GM19035 (cell line): ENCODE data around the gene DPP6.

Source experiments
- ATAC-seq: cut with Tn5 transposase; IDR thresholded peaks from one replicate; pipeline ENCODE4 v1.9.1; 2021; ENCODE audit not compliant: unreplicated experiment

The DPP6 gene

GRCh38 chr7:154440651-154441050 lies 388.5 kb downstream of the DPP6 start:
- no peak for ATAC-seq

DNA sequence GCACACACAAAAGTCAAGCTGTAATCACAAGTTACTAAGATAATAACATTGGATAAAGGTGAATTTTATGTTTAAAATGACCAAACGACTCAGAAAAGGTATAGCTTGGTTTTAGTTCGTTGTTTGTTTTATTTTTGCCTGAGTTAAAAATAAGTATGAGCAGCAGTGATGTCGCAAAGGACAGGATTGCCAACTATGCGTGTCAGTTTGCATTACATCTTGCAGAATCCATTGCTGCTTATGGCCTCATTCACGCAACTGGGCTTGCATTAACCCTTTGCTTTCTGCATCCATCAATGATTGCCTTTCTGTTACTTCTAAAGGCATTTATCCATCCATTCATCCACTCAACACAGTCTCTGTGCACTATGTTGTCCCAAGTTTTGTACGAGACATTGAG lies 389.6 kb downstream of the DPP6 start:
- no peak for ATAC-seq

DNA sequence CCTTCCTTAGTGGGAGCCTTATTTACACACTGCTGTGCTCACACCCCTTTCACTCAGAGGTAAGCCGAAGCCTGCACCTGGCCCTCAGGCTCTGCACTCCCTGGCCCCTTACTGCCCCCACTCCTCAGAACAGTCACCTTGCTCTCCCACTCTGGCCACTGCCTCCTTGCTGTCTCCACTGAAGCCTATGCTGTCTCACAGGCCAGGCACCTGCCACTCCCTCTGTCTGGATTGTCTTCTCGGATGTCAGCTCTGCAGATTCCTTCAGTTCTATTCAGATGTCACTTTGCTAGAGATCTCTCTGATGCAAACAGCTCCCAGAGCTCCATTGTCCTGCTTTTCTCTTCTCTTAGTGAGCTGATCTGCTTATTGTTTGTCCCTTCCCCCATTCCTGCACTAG lies 390.7 kb downstream of the DPP6 start:
- no peak for ATAC-seq

DNA sequence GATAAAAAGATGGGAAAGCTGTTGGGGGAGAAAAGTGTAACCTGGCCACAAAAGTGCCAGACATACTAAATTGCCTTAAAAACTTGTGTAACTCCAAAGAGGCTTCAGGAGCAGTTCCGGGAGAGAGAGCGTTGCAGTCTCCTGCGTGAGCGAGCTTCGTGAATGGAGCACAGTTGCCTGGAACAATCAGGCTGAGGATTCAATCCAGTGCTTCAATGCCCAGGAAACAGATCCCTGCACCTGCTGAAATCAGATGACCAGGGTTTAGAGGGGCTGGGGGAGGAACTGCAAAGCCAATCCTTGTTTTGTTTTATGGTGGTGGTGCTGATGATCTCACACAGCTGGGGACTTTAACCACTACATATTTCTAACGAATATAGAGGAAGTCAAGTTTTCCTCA lies 398.3 kb downstream of the DPP6 start:
- ATAC-seq, result no peak

- no peak for ATAC-seq
Observed at GRCh38 chr7:154451480-154452457, 399.6 kb downstream of the DPP6 start.

DNA sequence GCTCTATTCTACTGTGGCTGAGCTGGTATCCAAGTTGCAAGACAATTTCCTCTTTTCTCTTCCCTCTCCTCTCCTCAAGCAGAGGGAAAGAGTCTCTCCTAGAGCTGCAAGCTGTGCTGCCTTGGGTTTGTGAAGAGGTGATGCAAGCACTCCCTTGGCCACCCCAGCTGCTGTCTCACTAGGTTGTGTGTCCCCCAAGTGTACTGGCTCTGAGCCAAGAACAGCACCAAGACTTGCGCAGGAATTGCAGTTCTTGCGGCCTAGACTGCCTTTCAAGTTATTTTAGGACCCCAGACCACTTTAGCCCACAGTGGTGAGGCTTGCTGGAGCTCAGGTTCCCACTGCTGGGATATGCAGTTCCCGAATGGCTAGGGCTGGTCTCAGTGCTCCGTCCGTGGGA lies 411.6 kb downstream of the DPP6 start:
- ATAC-seq, result no peak

GRCh38 chr7:154469652-154470051 lies 417.5 kb downstream of the DPP6 start:
- ATAC-seq, result no peak

GRCh38 chr7:154472343-154472742 lies 420.1 kb downstream of the DPP6 start:
- ATAC-seq, result no peak

- ATAC-seq, result no peak
Observed at GRCh38 chr7:154473360-154473759, 421.2 kb downstream of the DPP6 start.

DNA sequence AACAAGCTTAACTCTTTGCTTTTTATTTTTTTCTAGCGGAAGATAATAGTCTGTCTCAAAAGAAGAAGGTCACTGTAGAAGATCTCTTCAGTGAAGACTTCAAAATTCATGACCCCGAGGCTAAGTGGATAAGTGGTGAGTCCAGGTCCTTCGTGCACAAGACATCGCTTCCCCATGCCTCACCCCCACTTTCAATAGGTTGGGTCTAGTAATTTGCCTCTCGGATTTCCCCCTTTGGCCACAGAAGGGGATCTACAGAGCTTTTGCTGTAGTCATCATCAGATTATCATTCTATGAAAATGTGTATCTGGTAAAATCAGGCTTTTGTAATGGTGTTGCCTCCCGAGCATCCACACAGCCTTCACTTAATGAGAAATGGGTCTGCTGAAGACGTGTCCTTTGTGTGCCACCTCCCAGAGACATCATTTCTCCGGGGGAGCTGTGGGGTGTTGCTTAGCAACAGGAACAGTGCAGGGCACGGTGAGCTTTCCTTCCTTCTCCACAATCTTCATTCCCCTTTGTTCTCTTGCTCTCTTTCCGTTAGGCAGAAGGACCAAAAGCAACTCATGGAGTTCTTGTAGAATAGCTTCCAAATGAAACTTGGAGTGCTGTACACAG lies 422.8 kb downstream of the DPP6 start:
- ATAC-seq, result no peak

GRCh38 chr7:154475864-154476263 lies 423.7 kb downstream of the DPP6 start:
- no peak for ATAC-seq

GRCh38 chr7:154480817-154481216 lies 428.6 kb downstream of the DPP6 start:
- ATAC-seq, result no peak

- no peak for ATAC-seq
Observed at GRCh38 chr7:154482863-154483262, 430.7 kb downstream of the DPP6 start.

GRCh38 chr7:154484406-154484805 lies 432.2 kb downstream of the DPP6 start:
- no peak for ATAC-seq

- no peak for ATAC-seq
Observed at GRCh38 chr7:154484943-154485342, 432.7 kb downstream of the DPP6 start.

GRCh38 chr7:154489897-154490296 lies 437.7 kb downstream of the DPP6 start:
- no peak for ATAC-seq

DNA sequence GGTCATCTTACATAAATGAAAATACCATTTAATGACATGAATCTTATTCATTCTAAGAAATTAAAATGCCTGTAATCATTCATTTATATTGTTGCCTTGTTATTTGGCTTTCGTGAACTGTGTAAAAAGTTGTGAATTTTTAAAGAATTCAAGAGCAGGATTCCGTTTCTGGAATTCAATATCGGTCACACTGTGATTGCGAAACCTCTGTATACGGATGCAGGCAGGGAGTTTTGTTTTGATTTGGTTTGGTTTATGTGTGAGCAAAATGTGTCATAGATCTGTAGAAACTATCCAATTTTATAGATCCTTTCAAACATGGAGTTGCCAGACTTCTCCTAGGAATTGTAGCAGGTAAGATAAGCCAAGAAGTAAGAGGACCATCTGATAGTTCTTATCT lies 441.4 kb downstream of the DPP6 start:
- no peak for ATAC-seq

DNA sequence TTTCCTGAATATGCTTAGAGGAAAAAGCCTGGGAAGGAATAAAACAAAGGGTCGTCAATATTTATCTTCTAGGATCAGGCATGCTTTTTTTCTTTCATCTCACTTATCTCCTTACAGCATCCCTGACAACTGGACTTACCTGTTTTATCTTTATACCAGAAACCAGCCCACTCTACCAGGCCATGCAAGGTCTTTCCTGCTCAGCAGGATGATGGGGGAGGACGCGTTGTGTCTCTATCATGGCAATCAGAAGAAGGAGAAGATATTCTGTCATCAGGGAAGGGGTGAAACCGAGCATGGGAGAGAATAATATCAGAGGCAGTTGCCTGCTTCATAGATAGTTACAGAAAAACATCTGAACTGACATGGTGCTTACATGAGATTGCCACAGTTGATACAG lies 445.6 kb downstream of the DPP6 start:
- no peak for ATAC-seq

GRCh38 chr7:154503962-154504550 lies 451.9 kb downstream of the DPP6 start:
- no peak for ATAC-seq

DNA sequence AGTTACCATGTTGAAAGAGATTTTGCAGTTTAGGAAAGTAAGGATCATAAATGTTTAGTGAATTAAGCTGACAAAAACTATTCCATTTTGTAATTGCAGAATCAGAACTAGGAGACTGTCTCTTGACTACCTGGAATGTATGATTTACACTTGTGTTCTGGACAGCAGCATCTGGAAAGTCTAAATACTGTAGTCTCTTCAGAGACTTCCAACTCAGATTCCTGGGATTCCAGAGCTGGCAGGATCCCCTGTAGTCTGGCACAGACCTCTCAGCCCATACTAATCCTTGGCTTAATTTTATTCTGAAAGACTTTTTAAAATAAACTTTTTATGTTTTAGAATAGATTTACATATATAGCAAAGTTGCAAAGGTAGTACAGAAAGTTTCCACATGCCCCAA lies 452.7 kb downstream of the DPP6 start:
- ATAC-seq, result no peak

DNA sequence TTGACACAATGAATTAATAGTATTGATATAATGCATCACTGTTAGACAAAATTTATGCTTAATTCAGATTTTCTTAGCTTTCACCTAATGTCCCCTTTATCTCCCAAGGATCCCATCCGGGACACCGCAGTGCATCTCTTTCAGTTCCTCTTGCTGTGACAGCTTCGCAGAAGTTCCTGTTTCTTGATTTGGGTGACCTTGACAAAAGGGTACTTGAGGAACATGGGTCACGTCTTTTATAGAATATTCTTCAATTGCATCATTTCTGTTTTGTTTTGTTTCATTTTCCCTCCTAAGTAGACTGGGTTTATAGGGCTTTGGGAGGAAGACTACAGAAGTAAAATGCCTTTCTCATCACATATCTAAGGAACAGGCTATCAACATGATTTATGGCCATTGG lies 453.2 kb downstream of the DPP6 start:
- no peak for ATAC-seq

GRCh38 chr7:154509192-154509591 lies 457.0 kb downstream of the DPP6 start:
- ATAC-seq, result no peak
